ENCODE results near the gene SCRN2.

SCRN2 gene

DNA sequence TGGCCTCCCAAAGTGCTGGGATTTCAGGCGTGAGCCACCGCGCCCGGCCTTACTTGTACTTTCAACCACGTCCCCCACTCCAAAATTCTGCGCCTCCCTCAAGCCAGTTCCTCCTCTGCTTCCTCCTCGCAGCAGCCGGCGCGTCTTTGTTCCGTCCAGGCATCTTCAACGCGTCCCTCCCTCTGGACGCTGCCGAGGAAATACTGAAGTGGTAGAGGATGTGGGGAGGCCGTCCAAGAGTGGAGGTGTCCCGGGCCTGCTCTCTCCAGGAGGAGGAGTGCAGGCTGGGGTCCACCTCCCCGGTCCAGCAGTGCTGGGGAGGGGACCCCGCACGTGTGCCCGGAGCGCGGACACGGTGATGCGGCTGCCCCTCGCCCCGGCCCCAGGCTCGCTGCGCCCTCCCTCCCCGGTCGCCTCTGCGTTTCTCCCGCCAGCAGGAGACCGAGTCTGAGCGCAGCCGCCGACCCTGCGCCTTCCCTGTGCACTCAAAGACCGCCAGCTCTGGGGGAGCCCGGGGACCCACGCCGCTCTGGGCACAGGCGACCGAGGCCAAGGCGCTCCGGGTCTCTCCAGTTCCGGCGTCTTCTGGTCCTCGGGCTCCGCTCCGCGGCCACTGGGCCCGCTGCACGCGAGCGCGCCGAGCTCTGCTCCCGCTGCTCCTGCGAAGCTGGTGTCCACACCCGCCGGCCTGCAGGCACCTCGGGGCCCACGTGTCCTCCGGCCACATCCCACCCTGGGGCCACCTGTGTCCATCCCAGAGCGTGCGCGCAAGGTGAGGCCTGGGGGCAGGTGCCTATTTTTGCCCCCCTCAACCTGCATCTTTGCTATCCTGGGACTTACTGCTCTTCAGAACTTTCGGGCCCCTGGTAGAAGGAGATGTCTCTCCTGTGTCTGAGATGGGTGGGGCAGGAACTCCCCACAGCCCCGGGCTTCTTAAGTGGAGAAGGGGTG is 51.2 kb downstream of the SCRN2 start:
- H3K27me3 ChIP-seq = peaks cover 39 to 61% (median 50%) of the 10 kb centered on the region in 11 experiments
- peaks cover 0 to 9% (median 0%) of the 10 kb centered on the region in 11 experiments; a peak in 3 of 22 replicates for H4K20me1 ChIP-seq
- H3K27ac ChIP-seq = no peak overlapping the region
- H3K9ac ChIP-seq = no peak overlapping the region; a peak in 2 of 22 replicates
- peaks cover 8 to 20% (median 11%) of the 10 kb centered on the region in 10 experiments; a peak in 15 of 20 replicates for H3K4me1 ChIP-seq
- H3K9me3 ChIP-seq (replicated peaks in 1 of 11) = no peaks in the 10 kb centered on the region
- peak overlapping the region; percentile 28 to 63 (median 44); a peak in 16 of 20 replicates for H3K4me3 ChIP-seq
- H3K4me2 ChIP-seq = peak overlapping the region; percentile 53 to 92 (median 69)
- TF ChIP-seq Cebpa-rat (IDR thresholded peaks at IDR 0.05) = no peak
- no peaks in the 10 kb centered on the region for H3K36me3 ChIP-seq

All from BLaER1 treated with 17β-estradiol and CSF1 and Interleukin-3, amounts not matched to agents 10 nM and 100 nM (cell line).